Measurements from ENCODE around the gene LEP.
"Not testable (repeated sequence)": the region's sequence is repeated elsewhere in the genome, so short reads cannot be mapped to it uniquely, and the experiment has no call there.

LEP gene

GRCh38 chr7:128274884-128275603 is 34.0 kb downstream of the LEP start:
- no peak for DNase-seq

DNA sequence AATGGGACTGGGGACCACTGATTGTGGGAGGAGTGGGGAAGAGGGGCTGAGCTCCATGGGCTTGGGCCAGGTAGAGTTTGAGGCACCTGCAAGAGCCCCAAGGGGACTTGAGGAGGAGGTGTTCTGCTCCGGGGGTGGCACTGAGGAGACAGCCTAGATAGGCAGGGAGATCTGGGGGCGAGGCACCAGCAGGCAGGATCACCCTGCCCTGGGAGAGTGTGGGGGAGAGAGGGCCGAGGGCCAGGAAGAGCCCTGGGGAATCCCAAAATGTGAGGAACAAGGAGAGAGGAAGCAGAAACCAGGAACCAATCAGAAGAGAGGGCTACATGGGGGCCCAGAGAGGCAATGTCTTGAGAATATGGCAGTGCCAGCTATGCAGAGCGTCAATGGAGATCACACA is 34.6 kb downstream of the LEP start:
- no peak for DNase-seq

DNA sequence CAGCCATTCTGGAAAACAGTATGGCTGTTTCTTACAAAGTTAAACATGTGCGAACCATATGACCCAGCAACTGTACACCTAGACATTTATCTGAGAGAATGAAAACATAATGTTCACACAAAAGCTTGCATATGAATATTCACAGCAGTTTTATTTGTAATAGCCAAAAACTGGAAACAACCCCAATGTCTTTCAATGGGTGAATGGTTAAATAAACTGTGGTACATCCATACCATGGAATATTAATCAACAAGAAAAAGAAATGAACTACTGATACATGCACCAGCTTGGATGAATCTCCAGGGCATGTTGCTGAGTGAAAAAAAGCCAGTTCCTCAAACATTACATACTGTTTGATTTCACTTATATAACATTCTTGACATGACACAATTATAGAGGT is 37.3 kb downstream of the LEP start:
- no peak for DNase-seq

DNA sequence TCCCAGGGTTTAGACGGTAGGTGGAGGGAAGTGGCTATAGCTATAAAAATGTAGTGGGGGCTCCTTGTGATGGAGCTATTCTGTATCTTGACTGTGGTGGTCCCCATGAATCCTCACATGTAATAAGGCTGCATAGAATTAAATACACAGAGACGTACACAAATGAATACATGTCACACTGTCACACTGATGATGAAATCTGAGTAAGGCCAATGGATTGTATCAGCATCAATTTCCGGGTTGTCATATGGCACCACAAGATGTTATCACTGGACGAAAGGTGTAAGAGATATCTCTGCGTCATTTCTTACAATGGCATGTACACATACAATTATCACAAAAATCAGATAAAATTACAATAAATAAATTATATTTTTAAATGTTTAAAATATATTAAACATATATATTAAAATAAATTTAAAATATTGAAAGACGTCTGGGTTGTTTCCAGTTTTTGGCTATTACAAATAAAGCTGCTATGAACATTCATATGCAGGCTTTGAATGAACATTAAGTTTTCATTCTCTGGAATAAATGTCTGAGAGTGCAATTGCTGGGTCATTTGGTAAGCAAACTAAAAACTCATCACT is 38.1 kb downstream of the LEP start:
- DNase-seq = no peak

DNA sequence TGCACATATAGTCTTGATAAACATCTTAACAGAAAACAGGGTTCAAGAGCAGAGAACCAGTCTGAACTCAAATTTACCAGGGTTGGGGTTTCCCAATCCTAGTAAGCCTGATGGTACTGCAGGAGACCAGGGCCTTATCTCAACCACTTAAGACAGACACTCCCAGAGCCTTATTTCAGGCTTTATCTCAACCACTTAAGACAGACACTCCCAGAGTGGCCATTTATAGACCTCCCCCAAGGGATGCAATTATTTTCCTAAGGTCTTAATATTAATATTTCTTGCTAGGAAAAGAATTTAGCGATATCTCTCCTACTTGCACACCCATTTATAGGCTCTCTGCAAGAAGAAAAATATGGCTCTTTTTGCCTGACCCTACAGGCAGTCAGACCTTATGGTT is 39.4 kb downstream of the LEP start:
- DNase-seq = not testable (repeated sequence)

DNA sequence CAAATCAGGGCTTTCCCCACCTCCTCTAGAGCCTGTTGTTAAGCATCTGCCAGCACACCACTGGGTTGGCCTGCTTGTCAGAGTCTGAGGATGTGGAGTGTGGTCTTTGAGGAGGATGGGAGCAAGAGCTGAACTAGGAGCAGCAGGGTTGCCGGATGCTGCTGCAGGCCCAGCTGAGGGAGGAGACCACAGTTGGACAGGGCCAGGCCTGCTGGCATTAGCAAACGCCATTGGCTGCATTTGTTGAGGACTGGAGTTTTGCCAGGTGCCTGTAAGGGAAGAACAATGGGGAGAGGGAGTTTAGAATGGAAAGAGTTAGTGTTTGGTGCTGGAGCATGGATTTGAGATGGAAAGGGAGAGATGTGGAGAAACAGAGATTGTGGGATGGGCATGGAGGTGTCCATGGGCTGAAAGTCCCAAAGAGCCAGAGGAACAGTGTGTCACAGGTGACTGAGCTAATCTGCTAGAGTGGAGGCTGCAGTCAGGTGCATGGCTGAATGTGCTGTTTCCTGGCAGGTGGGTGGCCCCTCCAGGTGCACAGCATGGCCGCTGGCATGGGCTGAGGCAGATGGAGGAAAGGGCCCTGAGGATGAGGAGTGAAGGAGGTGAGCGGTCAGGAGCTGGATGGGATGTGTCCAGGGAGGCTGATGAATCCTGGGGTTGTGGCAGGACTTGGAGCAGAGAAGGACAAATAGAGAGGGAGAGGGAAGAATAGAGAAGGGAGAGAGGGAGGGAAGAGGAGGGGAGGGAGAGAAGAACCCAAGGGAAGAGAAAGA is 40.7 kb downstream of the LEP start:
- no peak for DNase-seq

GRCh38 chr7:128284102-128284501 is 43.0 kb downstream of the LEP start:
- no peak for DNase-seq

DNA sequence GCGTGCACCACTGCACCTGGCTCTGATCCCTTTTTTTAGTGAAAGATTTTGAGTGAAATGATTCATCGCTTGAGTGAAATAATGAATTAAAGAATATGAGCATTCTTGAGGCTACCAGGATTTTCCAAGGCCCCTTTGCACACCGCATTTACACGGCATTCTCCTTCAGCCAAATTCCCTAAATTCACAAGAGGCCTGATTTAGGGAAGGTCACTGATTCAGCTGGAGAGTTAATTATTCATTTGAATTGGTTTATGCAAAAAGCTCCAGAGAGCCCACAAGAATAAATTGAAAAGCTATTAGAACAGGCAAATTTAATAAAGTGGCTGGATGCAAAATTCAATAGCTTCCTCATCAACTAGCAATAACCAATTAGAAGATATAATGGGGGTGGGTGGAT is 46.5 kb downstream of the LEP start:
- DNase-seq = no peak

- not testable (repeated sequence) for DNase-seq
These were observed 56.9 kb downstream of the LEP start for GRCh38 chr7:128298004-128298403.

DNA sequence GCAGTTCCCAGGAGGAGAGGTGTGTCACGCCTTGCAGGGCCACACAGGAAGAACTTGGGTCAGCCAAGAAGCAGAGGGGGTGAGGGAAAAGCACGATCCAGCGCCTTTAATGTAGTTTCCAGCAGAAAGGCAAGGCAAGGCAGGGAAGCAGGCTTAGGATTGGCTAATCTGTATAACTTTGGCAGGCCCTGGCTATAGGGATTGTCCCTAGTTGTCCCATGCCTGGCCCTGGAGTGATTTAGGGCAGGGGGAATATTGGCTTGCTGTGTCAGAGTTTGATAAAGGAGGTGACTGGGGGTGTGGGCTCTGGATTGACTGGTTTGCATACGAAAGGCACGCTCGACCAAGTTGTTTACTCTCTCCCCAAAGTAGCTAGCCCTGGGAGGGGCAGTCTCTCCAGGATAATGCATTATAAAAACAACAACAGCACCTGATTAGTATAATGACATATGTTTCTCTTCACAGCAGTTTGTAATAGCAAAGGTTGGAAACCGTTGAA is 58.1 kb downstream of the LEP start:
- no peak for DNase-seq

DNA sequence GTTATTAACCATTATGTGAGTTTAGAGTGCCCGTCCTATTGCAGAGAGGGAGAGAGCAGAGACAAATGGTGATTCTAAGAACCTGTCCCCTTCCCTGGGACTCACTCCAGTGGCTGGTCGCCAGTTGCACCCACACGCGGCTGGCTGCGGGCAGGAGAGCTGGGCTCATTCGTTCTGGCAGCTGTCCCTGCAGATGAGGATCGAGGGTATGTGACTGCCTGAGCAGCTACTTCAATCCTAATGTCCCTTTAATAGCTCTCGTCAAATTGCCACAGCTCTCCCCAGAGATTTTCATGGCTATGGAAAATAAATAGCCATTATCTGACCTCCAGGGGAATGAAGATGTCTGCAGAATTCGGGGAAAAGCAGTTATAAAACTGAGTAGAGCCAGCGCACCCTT is 61.1 kb downstream of the LEP start:
- no peak for DNase-seq

- no peak for DNase-seq
These were observed 62.1 kb downstream of the LEP start for GRCh38 chr7:128303133-128303532.

GRCh38 chr7:128303643-128304042 is 62.6 kb downstream of the LEP start:
- DNase-seq = no peak

- no peak for DNase-seq
These were observed 63.1 kb downstream of the LEP start for GRCh38 chr7:128304212-128304611.

- DNase-seq = no peak
These were observed 66.0 kb downstream of the LEP start for GRCh38 chr7:128307061-128307460.

Measured in cerebellar nuclear complex (tissue), 1 donor.